ENCODE measurements around the gene FOXP1. TPM values are rescaled to one million over a fixed set of nuclear protein-coding genes. Genes with fewer than 3 reads are reported as not detected.

Gene FOXP1
- total RNA-seq, 1 donor from 2014 or later: 107 TPM

DNA sequence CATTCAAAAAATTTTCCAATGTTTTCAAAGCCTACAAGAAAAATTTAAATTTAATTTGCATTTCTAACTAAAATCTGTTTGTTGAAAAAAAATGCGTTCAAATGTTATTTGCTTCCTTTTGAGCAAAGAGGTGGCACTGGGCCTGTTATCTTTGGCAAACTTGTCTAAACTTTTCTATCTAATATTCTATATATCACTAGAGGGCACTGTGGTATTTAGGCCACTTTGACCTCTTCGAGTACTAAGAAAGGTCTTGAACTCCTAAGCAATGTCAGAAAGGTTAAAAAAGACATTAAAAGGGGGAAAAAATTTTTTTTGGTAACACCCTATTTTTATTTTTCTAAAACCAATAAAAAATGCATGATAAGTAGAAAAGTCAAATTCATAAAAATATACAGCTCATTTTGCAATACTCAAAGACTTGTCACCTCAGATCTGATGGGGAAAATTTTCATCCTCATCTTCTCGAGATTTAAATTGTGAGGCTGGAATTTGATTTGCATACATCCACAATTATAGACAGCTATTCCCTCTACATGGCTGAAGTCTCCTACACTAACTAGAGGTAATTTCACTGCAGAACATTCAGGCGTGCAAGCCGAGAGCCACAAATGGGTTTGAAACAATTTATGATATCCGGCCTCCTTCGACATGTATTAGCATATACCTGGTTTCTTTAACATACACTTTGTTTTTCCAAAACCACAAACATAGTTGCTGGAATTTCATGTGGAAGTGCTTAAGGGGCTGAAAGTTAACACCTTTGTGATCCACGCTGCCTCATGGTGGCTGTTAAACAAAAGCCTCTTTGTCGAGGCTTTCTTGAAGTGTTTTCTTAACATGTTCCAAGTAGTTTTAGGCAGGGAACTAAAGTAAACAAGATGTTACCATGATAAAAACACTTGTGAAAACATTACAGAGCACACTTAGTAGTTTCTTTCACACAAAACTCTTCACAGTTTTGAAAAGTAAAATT, 576.4 kb downstream of the FOXP1 start:
- Mint-ChIP-seq H3K4me1 (ENCODE audit: low read depth, unreplicated experiment) (peaks cover 25% of the 10 kb centered on the region), H3K27ac (ENCODE audit: unreplicated experiment) (no peak overlapping the region), H3K4me3 (ENCODE audit: unreplicated experiment) (no peak overlapping the region), H3K9me3 (ENCODE audit: unreplicated experiment) (no peaks in the 10 kb centered on the region), H3K27me3 (ENCODE audit: low read depth, unreplicated experiment) (no peaks in the 10 kb centered on the region), H3K36me3 (ENCODE audit: low read depth, unreplicated experiment) (no peaks in the 10 kb centered on the region)
- H3K27ac ChIP-seq (ENCODE audit: low read depth, low read length): peak overlapping the region; percentile 36
- H4K20me1 ChIP-seq (ENCODE audit: insufficient read depth, low read length): peaks cover 33% of the 10 kb centered on the region
- peak overlapping the region; percentile 3 for H3K4me2 ChIP-seq (ENCODE audit: low read length)
- no peak for TF ChIP-seq EZH2 (IDR thresholded peaks at IDR 0.05; ENCODE audit: insufficient read depth, low read length)
- TF ChIP-seq, protein P1, sequence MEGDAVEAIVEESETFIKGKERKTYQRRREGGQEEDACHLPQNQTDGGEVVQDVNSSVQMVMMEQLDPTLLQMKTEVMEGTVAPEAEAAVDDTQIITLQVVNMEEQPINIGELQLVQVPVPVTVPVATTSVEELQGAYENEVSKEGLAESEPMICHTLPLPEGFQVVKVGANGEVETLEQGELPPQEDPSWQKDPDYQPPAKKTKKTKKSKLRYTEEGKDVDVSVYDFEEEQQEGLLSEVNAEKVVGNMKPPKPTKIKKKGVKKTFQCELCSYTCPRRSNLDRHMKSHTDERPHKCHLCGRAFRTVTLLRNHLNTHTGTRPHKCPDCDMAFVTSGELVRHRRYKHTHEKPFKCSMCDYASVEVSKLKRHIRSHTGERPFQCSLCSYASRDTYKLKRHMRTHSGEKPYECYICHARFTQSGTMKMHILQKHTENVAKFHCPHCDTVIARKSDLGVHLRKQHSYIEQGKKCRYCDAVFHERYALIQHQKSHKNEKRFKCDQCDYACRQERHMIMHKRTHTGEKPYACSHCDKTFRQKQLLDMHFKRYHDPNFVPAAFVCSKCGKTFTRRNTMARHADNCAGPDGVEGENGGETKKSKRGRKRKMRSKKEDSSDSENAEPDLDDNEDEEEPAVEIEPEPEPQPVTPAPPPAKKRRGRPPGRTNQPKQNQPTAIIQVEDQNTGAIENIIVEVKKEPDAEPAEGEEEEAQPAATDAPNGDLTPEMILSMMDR (IDR thresholded peaks at IDR 0.05; ENCODE audit: insufficient read depth, low read depth, low read length): peak; percentile 9
- no peak overlapping the region for H2AFZ ChIP-seq (ENCODE audit: low read depth, low read length)
- peak overlapping the region; percentile 11 for H3K9ac ChIP-seq (ENCODE audit: low read length)
- H3K27me3 ChIP-seq (ENCODE audit: insufficient read depth, low read length): no peaks in the 10 kb centered on the region
- H3K36me3 ChIP-seq (ENCODE audit: insufficient read depth, low read length): peaks cover 18% of the 10 kb centered on the region
- peaks cover 89% of the 10 kb centered on the region for H3K79me2 ChIP-seq (ENCODE audit: insufficient read depth, low read length)
- H3K9me3 ChIP-seq (ENCODE audit: insufficient read depth, low read depth, low read length): no peaks in the 10 kb centered on the region
- H3K4me3 ChIP-seq (ENCODE audit: insufficient read depth, low read depth, low read length): no peak overlapping the region
- H3K4me1 ChIP-seq (ENCODE audit: insufficient read depth, low read length): peaks cover 24% of the 10 kb centered on the region
- no peak for FAIRE-seq
- peak; percentile 33 for DNase-seq (ENCODE audit: low read depth)

DNA sequence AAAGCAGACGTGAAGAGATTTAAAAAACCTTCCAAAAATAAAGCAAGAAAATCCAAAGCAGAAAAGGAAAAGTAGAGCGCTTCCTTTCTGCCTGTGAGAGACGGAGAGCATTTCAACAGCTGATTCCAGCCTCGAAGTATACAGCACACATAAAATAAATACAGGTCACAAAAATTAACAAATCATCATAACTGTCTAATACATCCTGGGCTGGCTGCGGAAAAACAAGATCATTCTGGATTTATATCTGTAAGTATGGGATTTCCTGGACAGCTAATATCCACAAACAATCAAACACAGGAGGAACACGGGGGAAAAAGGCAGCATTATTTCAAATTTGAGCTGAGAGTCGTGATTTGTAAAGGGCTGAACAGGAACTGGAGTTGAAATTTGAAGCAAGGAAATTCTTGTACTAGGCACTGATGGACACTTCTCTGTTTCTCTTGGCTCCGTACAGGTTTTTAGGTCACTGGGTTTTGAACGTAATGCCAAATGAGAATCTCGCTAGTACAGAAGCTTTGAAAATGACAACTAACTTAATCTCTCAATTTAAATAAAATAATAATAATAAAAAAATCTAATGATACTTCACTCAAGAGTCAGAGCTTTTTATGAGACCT, 577.7 kb downstream of the FOXP1 start:
- H3K27me3 ChIP-seq (ENCODE audit: insufficient read depth, low read length): no peaks in the 10 kb centered on the region
- Mint-ChIP-seq H3K27me3 (ENCODE audit: low read depth, unreplicated experiment) (no peaks in the 10 kb centered on the region), H3K4me3 (ENCODE audit: unreplicated experiment) (no peak overlapping the region), H3K9me3 (ENCODE audit: unreplicated experiment) (no peaks in the 10 kb centered on the region), H3K4me1 (ENCODE audit: low read depth, unreplicated experiment) (peaks cover 30% of the 10 kb centered on the region), H3K36me3 (ENCODE audit: low read depth, unreplicated experiment) (no peaks in the 10 kb centered on the region), H3K27ac (ENCODE audit: unreplicated experiment) (no peak overlapping the region)
- H4K20me1 ChIP-seq (ENCODE audit: insufficient read depth, low read length): peaks cover 39% of the 10 kb centered on the region
- peaks cover 35% of the 10 kb centered on the region for H3K4me1 ChIP-seq (ENCODE audit: insufficient read depth, low read length)
- FAIRE-seq: no peak
- H3K36me3 ChIP-seq (ENCODE audit: insufficient read depth, low read length): peaks cover 16% of the 10 kb centered on the region
- no peak overlapping the region for H3K4me3 ChIP-seq (ENCODE audit: insufficient read depth, low read depth, low read length)
- TF ChIP-seq, protein P1 (IDR thresholded peaks at IDR 0.05; ENCODE audit: insufficient read depth, low read depth, low read length): no peak
- no peak for TF ChIP-seq EZH2 (IDR thresholded peaks at IDR 0.05; ENCODE audit: insufficient read depth, low read length)
- H3K9ac ChIP-seq (ENCODE audit: low read length): peak overlapping the region; percentile 52
- no peak overlapping the region for H2AFZ ChIP-seq (ENCODE audit: low read depth, low read length)
- H3K79me2 ChIP-seq (ENCODE audit: insufficient read depth, low read length): peaks cover 89% of the 10 kb centered on the region
- no peak for DNase-seq (ENCODE audit: low read depth)
- H3K4me2 ChIP-seq (ENCODE audit: low read length): peak overlapping the region; percentile 46
- H3K27ac ChIP-seq (ENCODE audit: low read depth, low read length): peak overlapping the region; percentile 41
- H3K9me3 ChIP-seq (ENCODE audit: insufficient read depth, low read depth, low read length): no peaks in the 10 kb centered on the region

Data from astrocyte (in vitro differentiated cells and primary cell).